OCI-LY7 (cell line): ENCODE measurements around the gene OSBPL3.

Experiments used
- CTCF ChIP-seq: fragments of 200-600 bp; sonication (generic); conservative IDR thresholded peaks from 2 replicates; pipeline ENCODE4 v1.5.1; 2014; ENCODE audit warnings: mild to moderate bottlenecking, antibody characterized with exemption, low read length, moderate library complexity, mixed read lengths
- EZH2phosphoT487 ChIP-seq: fragments of 200-600 bp; sonication (generic); IDR thresholded peaks from 2 replicates; pipeline ENCODE4 v1.6.1; 2018; ENCODE audit warnings: low read depth, borderline replicate concordance, mild to moderate bottlenecking, mixed run types, antibody characterized with exemption, low read length, moderate library complexity, mixed read lengths

GRCh38 chr7:24834128-24834798 is 145.7 kb downstream of the OSBPL3 start:
- TF ChIP-seq CTCF (no peak), EZH2phosphoT487 (no peak)
